H1 (cell line): ENCODE data around the gene PCGF3.

Source experiments
- E2F6 ChIP-seq: IDR thresholded peaks from 2 replicates; pipeline ENCODE4 v1.6.1; 2012; ENCODE audit warnings: inconsistent platforms
- HDAC2 ChIP-seq, 2 experiments: fragments of 300-600 bp in 1 of 2; sonication (generic) in 1 of 2; IDR thresholded peaks; 2 replicates each; pipeline ENCODE4 v1.6.1; 2011 to 2012; ENCODE audit warnings: low read depth in 2 of 2, low read length in 2 of 2, mild to moderate bottlenecking in 2 of 2, moderate library complexity in 2 of 2, borderline replicate concordance in 1 of 2, inconsistent platforms in 1 of 2
- MAFK ChIP-seq: IDR thresholded peaks from 2 replicates; pipeline ENCODE4 v1.6.1; 2012; ENCODE audit warnings: low read depth, mild to moderate bottlenecking, improper control_type of control experiment, low read length
- MAX ChIP-seq: IDR thresholded peaks from 2 replicates; pipeline ENCODE4 v1.6.1; 2012; ENCODE audit warnings: inconsistent platforms
- POLR2A ChIP-seq, 2 experiments: IDR thresholded peaks; 1 replicate in 1 of 2; 2 replicates in 1 of 2; pipeline ENCODE4 v1.6.1; 2011; ENCODE audit warnings: low read depth in 2 of 2, low read length in 2 of 2, mild to moderate bottlenecking in 2 of 2; ENCODE audit errors: control extremely low read depth in 1 of 2
- POLR2AphosphoS5 ChIP-seq: IDR thresholded peaks from 2 replicates; pipeline ENCODE4 v1.6.1; 2011; ENCODE audit warnings: low read depth, low read length
- TBP ChIP-seq: IDR thresholded peaks from 2 replicates; pipeline ENCODE4 v1.6.1; 2011; ENCODE audit warnings: low read depth, low read length, improper control_type of control experiment
- TEAD4 ChIP-seq: IDR thresholded peaks from 2 replicates; pipeline ENCODE4 v1.6.1; 2012; ENCODE audit warnings: low read depth, low read length, inconsistent platforms, mixed read lengths

GRCh38 chr4:791252-791897 is 85.7 kb downstream of the PCGF3 start:
- TF ChIP-seq MAX (no peak), E2F6 (no peak), POLR2A (IDR thresholded peaks at IDR 0.05; ENCODE audit: control extremely low read depth in 1 of 2, low read depth in 2 of 2, low read length in 2 of 2) (no peak), MAFK (no peak), HDAC2 (IDR thresholded peaks at IDR 0.05; ENCODE audit: borderline replicate concordance in 1 of 2, low read depth in 2 of 2, low read length in 2 of 2) (no peak), POLR2AphosphoS5 (no peak), TEAD4 (no peak), TBP (no peak)
